ENCODE measurements around the gene HOXA4. TPM values are rescaled to one million over a fixed set of nuclear protein-coding genes. Genes with fewer than 3 reads are reported as not detected.

HOXA4 gene
- total and polyA plus RNA-seq, 8 donors: 0.55 to 17.0 (median 4.2) TPM

- Histone ChIP-seq H3K9me3 (peaks cover 0 to 21% (median 9%) of the 10 kb centered on the region in 4 donors), H3K36me3 (no peaks in the 10 kb centered on the region), H3K27ac (peak overlapping the region in 1 of 5 donors; percentile 99), H3K27me3 (peaks cover 34 to 100% (median 91%) of the 10 kb centered on the region in 3 donors), H3K4me1 (peaks cover 16 to 56% (median 47%) of the 10 kb centered on the region in 4 donors), H3K4me3 (peak overlapping the region in 3 of 4 donors; percentile 58 to 67 (median 61))
- DNase-seq: no peak
- 28 to 44% (median 37%) methylated on average over 19 to 30 of the region's 30 CpGs for WGBS, 5 donors
- intact Hi-C loops (cut with DNase I; ENCODE audit: low total_unique reads): loop anchor here (5.0 kb wide), 2 partner anchors 480 to 795 kb away; no protein-coding TSS in a partner anchor
- TF ChIP-seq EP300 (IDR thresholded peaks at IDR 0.05) (no peak), CTCF (IDR thresholded peaks at IDR 0.05) (no peak), POLR2A (IDR thresholded peaks at IDR 0.05) (no peak), POLR2AphosphoS5 (IDR thresholded peaks at IDR 0.05) (no peak)
These were observed 31.4 kb upstream of the HOXA4 start for GRCh38 chr7:27161721-27162560.

GRCh38 chr7:27161214-27161720 lies 30.7 kb upstream of the HOXA4 start:
- Histone ChIP-seq H3K27ac (peak overlapping the region in 1 of 5 donors; percentile 99), H3K4me1 (peaks cover 16 to 56% (median 47%) of the 10 kb centered on the region in 4 donors)

GRCh38 chr7:27160546-27161213 lies 30.1 kb upstream of the HOXA4 start:
- intact Hi-C loops (cut with DNase I; ENCODE audit: low total_unique reads): loop anchor here (5.0 kb wide), 2 partner anchors 478 to 793 kb away; no protein-coding TSS in a partner anchor
- 1 to 7% (median 3%) methylated on average over 19 to 54 of the region's 54 CpGs for WGBS, 5 donors
- TF ChIP-seq EP300 (IDR thresholded peaks at IDR 0.05) (no peak), CTCF (IDR thresholded peaks at IDR 0.05) (peak in 6 of 7 experiments; percentile 70 to 100 (median 98)), POLR2A (IDR thresholded peaks at IDR 0.05) (no peak), POLR2AphosphoS5 (IDR thresholded peaks at IDR 0.05) (peak in 1 of 3 donors; percentile 38)
- Histone ChIP-seq H3K36me3 (no peaks in the 10 kb centered on the region), H3K9me3 (peaks cover 0 to 13% (median 3%) of the 10 kb centered on the region in 4 donors), H3K4me3 (peak overlapping the region; percentile 54 to 67 (median 60)), H3K27me3 (peaks cover 26 to 100% (median 91%) of the 10 kb centered on the region in 3 donors), H3K27ac (peak overlapping the region in 2 of 5 donors; percentile 34 to 99), H3K4me1 (peaks cover 16 to 56% (median 49%) of the 10 kb centered on the region in 4 donors)
- peak; percentile 88 to 95 for DNase-seq

More at GRCh38 chr7:27161214-27161720, 30.7 kb upstream of the HOXA4 start:
- 6 to 14% (median 10%) methylated on average over 23 to 27 of the region's 27 CpGs for WGBS, 5 donors
- TF ChIP-seq POLR2A (IDR thresholded peaks at IDR 0.05) (no peak), CTCF (IDR thresholded peaks at IDR 0.05) (peak in 1 of 7 experiments; percentile 46)
- intact Hi-C loops (cut with DNase I; ENCODE audit: low total_unique reads): loop anchor here (5.0 kb wide), 2 partner anchors 479 to 794 kb away; no protein-coding TSS in a partner anchor
- Histone ChIP-seq H3K9me3 (peaks cover 0 to 19% (median 6%) of the 10 kb centered on the region in 4 donors), H3K4me3 (peak overlapping the region; percentile 54 to 67 (median 60)), H3K36me3 (no peaks in the 10 kb centered on the region), H3K27me3 (peaks cover 27 to 100% (median 91%) of the 10 kb centered on the region in 3 donors)
- DNase-seq: peak in 1 of 2 donors; percentile 28

- WGBS, 5 donors: 13 to 56% (median 41%) methylated on average over 11 to 23 of the region's 23 CpGs
- H3K27me3 ChIP-seq: peaks cover 20 to 100% (median 91%) of the 10 kb centered on the region in 3 donors
These were observed 29.6 kb upstream of the HOXA4 start for GRCh38 chr7:27160145-27160545.

More at GRCh38 chr7:27160145-27160545, 29.6 kb upstream of the HOXA4 start:
- no peaks in the 10 kb centered on the region for H3K36me3 ChIP-seq
- peak in 1 of 2 donors; percentile 34 for DNase-seq
- H3K9me3 ChIP-seq: peaks cover 0 to 8% (median under 1%) of the 10 kb centered on the region in 4 donors
- TF ChIP-seq EP300 (IDR thresholded peaks at IDR 0.05): no peak
- TF ChIP-seq POLR2AphosphoS5 (IDR thresholded peaks at IDR 0.05): no peak
- TF ChIP-seq CTCF (IDR thresholded peaks at IDR 0.05): no peak
- no peak for TF ChIP-seq POLR2A (IDR thresholded peaks at IDR 0.05)
- peaks cover 12 to 56% (median 50%) of the 10 kb centered on the region in 4 donors for H3K4me1 ChIP-seq
- H3K4me3 ChIP-seq: peak overlapping the region; percentile 54 to 67 (median 60)
- intact Hi-C loops (cut with DNase I; ENCODE audit: low total_unique reads): loop anchor here (5.0 kb wide), 2 partner anchors 478 to 793 kb away; no protein-coding TSS in a partner anchor
- H3K27ac ChIP-seq: peak overlapping the region in 1 of 5 donors; percentile 99
